HFFc6 (cell line): ENCODE results near the gene SPARC. TPM values are rescaled to one million over a fixed set of nuclear protein-coding genes. Genes with fewer than 3 reads are reported as not detected.

Experiments
- DNase-seq: peaks from one replicate; pipeline ENCODE4 v3.0.0-alpha.2; 2018
- H3K27ac Mint-ChIP-seq: 2 replicates; pipeline ENCODE4 v1.8.0; 2020; ENCODE audit warnings: mild to moderate bottlenecking, mixed read lengths
- H3K27me3 Mint-ChIP-seq: 2 replicates; pipeline ENCODE4 v1.8.0; 2021; ENCODE audit warnings: mild to moderate bottlenecking, moderate library complexity, mixed read lengths; ENCODE audit not compliant: insufficient read depth
- H3K36me3 Mint-ChIP-seq: 2 replicates; pipeline ENCODE4 v1.8.0; 2021; ENCODE audit warnings: low read depth, mixed read lengths
- H3K4me1 Mint-ChIP-seq: 2 replicates; pipeline ENCODE4 v1.8.0; 2020; ENCODE audit warnings: low read depth, mixed read lengths
- H3K4me3 Mint-ChIP-seq: 2 replicates; pipeline ENCODE4 v1.8.0; 2020; ENCODE audit warnings: mild to moderate bottlenecking, moderate library complexity, mixed read lengths
- H3K9me3 Mint-ChIP-seq: 2 replicates; pipeline ENCODE4 v1.8.0; 2020; ENCODE audit warnings: mild to moderate bottlenecking, mixed read lengths
- total RNA-seq, 6 experiments: library from RNA; stranded (reverse); fragmentation: NEBNext Ultra II Directional; extraction: Animal tissue kit (Norgen Biotek cat#: 25700); gene quantifications; 2 replicates in 1 of 6; 3 replicates in 5 of 6; pipeline ENCODE4 v1.2.3, GENCODE V29; 2021
- TF ChIP-seq, protein P1 (sequence below): fragments of 200-600 bp; sonication (generic); IDR thresholded peaks from 2 replicates; pipeline ENCODE4 v1.5.0; 2021; ENCODE audit warnings: antibody characterized with exemption, mild to moderate bottlenecking

The SPARC gene
- total RNA-seq, 6 experiments from 2014 or later = 3,729 to 5,836 (median 4,094) TPM

DNA sequence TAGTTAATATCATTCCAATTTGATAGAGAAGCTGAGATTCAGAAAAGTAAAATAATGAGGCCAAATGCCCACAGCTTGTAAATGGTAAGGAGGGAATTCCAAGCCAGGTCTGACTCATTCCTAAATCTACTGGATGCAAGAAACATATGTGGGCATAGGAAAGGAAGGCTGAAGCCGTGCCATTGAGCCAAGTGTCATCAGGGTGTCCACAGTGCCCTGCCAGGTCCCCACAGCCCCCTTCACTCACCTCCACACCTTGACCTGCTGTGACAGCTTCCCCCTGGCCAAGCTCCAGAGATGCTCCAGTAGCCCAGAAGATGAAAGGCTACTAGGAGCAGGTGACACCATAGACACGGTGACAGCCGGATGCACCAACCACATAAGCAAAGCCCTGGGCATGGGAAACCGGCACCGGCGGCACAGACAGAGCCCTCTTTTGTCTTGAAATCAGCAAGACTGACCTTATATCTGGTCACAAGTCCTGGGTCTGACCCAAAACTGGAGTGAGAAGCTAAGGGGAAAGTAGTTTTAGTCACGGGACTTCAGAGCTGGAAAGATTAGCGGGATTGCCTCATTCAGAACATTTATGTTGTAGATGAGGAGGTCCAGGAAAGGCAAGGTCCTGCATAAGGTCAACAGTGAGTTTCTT is 75.5 kb downstream of the SPARC start:
- no peak for DNase-seq
- TF ChIP-seq, protein P1, sequence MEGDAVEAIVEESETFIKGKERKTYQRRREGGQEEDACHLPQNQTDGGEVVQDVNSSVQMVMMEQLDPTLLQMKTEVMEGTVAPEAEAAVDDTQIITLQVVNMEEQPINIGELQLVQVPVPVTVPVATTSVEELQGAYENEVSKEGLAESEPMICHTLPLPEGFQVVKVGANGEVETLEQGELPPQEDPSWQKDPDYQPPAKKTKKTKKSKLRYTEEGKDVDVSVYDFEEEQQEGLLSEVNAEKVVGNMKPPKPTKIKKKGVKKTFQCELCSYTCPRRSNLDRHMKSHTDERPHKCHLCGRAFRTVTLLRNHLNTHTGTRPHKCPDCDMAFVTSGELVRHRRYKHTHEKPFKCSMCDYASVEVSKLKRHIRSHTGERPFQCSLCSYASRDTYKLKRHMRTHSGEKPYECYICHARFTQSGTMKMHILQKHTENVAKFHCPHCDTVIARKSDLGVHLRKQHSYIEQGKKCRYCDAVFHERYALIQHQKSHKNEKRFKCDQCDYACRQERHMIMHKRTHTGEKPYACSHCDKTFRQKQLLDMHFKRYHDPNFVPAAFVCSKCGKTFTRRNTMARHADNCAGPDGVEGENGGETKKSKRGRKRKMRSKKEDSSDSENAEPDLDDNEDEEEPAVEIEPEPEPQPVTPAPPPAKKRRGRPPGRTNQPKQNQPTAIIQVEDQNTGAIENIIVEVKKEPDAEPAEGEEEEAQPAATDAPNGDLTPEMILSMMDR = no peak
- Mint-ChIP-seq H3K9me3 (no peaks in the 10 kb centered on the region), H3K4me3 (no peak overlapping the region), H3K27ac (no peak overlapping the region), H3K4me1 (no peaks in the 10 kb centered on the region), H3K36me3 (no peaks in the 10 kb centered on the region), H3K27me3 (peaks cover 21% of the 10 kb centered on the region)

Other genes starting within 250 kb of the SPARC start
- 10 to 100 TPM in 3 of 6 experiments, 1 to 10 TPM in 3; 9.2 to 13.1 (median 10.3) TPM for gene SLC36A1, start 239.3 kb downstream of the SPARC start, total RNA-seq
- not detected for gene FAT2, start 95.6 kb downstream of the SPARC start, total RNA-seq
- 100 to 1,000 TPM; 148 to 185 (median 155) TPM for gene ATOX1, start 71.7 kb upstream of the SPARC start, total RNA-seq
- 100 to 1,000 TPM; 242 to 284 (median 245) TPM for gene G3BP1, start 85.0 kb upstream of the SPARC start, total RNA-seq
- not detected for gene GLRA1, start 237.9 kb upstream of the SPARC start, total RNA-seq